ENCODE results near the gene C2orf80. TPM values are rescaled to one million over a fixed set of nuclear protein-coding genes. Genes with fewer than 3 reads are reported as not detected.

The C2orf80 gene
- total and polyA plus RNA-seq, 12 donors: not detected

DNA sequence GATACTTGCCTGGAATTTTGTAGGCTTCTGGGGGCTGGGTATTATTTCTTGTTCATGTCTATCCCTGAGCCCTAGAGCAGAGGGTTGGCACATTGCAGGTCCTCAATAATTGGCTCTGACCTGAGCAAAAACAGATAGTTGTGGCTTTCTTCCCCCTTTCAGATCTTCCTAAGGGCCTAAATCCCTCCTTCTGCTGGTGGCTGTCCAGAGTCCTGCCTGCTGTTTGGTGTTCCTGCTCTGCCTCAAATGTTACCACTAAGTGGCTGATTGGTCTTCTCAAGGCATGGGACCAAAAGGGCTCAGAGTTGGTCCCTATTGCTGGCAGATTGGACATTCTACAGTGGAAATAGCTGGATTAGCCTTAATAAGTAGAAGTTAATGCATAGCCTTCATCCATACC lies 42.8 kb downstream of the C2orf80 start:
- Histone ChIP-seq H3K27ac (no peak overlapping the region), H3K9me3 (replicated peaks in 1 of 3) (no peaks in the 10 kb centered on the region), H3K36me3 (replicated peaks in 1 of 2) (no peaks in the 10 kb centered on the region), H3K4me1 (replicated peaks in 1 of 2) (no peaks in the 10 kb centered on the region), H3K27me3 (no peaks in the 10 kb centered on the region), H3K4me3 (no peak overlapping the region)
- intact Hi-C loops (cut with DNase I): no loop called here
- DNase-seq: no peak
- no peak for TF ChIP-seq POLR2A (IDR thresholded peaks at IDR 0.05)
- TF ChIP-seq, protein P1, sequence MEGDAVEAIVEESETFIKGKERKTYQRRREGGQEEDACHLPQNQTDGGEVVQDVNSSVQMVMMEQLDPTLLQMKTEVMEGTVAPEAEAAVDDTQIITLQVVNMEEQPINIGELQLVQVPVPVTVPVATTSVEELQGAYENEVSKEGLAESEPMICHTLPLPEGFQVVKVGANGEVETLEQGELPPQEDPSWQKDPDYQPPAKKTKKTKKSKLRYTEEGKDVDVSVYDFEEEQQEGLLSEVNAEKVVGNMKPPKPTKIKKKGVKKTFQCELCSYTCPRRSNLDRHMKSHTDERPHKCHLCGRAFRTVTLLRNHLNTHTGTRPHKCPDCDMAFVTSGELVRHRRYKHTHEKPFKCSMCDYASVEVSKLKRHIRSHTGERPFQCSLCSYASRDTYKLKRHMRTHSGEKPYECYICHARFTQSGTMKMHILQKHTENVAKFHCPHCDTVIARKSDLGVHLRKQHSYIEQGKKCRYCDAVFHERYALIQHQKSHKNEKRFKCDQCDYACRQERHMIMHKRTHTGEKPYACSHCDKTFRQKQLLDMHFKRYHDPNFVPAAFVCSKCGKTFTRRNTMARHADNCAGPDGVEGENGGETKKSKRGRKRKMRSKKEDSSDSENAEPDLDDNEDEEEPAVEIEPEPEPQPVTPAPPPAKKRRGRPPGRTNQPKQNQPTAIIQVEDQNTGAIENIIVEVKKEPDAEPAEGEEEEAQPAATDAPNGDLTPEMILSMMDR (IDR thresholded peaks at IDR 0.05): no peak

DNA sequence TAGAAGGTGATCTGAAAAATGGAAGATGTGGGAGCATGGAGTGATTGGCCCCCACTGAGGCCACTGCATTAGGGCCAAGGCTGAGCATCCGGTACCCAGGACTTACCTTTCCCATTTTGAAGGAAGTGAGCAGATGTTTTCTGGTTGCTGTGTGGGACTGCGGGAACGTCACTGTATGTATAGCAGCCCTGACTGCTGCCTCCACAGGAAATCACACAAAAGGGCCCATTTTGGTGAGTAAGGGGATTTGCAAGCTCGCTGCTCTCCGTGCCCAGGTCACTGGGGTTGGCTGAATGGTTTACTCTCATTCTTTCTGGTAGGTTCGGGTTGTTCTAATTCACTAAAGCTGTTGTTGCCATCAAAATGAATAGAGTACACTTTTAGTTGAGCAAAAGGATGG lies 43.8 kb downstream of the C2orf80 start, which contains the start of gene CRYGB:
Gene CRYGB (minus strand): TSS at position 153 of the 400 bp plus-strand sequence. CDS start 38 bp downstream, at position 115.
- DNase-seq: no peak
- WGBS, 4 donors: 62 to 83% (median 68%) methylated on average over 4 to 6 of the region's 6 CpGs
- Histone ChIP-seq H3K36me3 (replicated peaks in 1 of 2) (no peaks in the 10 kb centered on the region), H3K27me3 (no peaks in the 10 kb centered on the region), H3K9me3 (replicated peaks in 1 of 3) (no peaks in the 10 kb centered on the region), H3K4me3 (no peak within 1 kb of the TSS), H3K4me1 (replicated peaks in 1 of 2) (no peaks in the 10 kb centered on the region), H3K27ac (no peak within 1 kb of the TSS)
- no peak for TF ChIP-seq POLR2A (IDR thresholded peaks at IDR 0.05)
- TF ChIP-seq, protein P1 (IDR thresholded peaks at IDR 0.05): no peak
- intact Hi-C loops (cut with DNase I): no loop called here

DNA sequence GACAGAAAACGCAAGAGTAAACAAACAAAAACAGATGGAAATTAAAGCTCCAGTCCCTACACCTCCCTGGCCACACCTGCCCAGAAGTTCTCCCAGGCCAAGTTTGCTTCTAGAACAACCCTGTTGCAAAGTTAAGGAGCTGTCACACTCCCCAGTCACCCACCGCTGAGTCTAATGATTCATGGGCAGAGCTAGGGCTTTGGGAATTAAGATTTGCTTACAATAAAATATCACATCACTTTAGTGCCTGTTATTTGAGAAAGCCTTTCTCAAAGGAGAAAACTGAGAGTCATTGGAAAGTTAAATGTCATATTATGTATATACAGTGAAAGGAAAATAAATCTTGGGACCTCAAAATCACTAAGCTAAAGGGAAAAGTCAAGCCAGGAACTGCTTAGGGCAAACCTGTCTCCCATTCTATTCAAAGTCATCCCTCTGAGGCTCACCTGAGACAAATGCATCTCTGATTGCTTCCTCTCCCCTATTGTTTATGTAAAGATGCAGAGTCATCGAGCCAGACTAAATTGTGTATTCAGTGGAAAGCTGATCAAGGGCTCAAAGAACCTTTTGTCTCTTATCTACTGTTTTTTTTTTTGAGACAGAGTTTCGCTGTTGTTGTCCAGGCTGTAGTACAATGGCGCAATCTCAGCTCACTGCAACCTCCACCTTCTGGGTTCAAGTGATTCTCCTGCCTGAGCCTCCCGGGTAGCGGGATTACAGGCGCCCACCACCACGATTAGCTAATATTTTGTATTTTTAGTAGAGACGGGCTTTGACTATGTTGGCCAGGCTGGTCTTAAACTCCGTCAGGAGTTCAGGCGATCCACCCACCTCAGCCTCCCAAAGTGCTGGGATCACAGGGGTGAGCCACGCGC lies 46.7 kb downstream of the C2orf80 start:
- WGBS, 4 donors: 50 to 65% (median 60%) methylated on average over 9 to 12 of the region's 14 CpGs
- Histone ChIP-seq H3K4me3 (no peak overlapping the region), H3K9me3 (replicated peaks in 1 of 3) (no peaks in the 10 kb centered on the region), H3K27me3 (no peaks in the 10 kb centered on the region), H3K4me1 (replicated peaks in 1 of 2) (no peaks in the 10 kb centered on the region), H3K27ac (no peak overlapping the region), H3K36me3 (replicated peaks in 1 of 2) (no peaks in the 10 kb centered on the region)
- intact Hi-C loops (cut with DNase I): no loop called here
- no peak for DNase-seq
- no peak for TF ChIP-seq POLR2A (IDR thresholded peaks at IDR 0.05)
- TF ChIP-seq, protein P1 (IDR thresholded peaks at IDR 0.05): no peak

DNA sequence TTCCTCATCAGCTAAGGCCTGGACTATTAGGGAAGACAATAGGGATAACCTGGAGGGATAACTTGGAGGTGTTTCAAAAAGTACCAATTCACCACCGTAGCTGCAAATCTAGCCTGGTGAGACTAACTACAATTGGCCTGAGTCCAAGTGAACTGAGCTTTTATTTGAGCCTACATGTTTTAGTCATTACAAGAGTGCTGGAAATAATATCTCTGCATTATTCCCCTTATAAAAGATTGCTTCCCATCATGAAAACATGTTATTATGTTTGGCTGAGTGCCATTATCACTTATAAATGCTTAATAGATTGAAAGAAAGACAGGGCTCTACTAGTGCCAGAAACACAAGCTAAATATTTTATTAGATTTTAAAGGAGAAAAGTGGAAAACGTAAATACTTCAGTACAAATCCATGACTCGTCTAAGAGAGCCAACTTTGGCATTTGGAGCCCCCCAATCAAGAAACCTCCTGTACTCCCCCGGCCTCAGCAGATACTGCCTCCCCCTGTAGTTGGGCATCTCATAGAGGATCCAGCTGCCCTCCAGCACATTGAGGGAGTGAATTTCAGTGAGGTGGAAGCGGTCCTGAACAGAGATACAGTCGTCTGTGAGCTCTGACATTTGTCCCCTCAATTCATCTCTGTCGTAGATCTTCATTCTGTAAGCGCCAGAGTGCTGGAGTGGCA lies 47.4 kb downstream of the C2orf80 start:
- Histone ChIP-seq H3K4me1 (replicated peaks in 1 of 2) (no peaks in the 10 kb centered on the region), H3K9me3 (replicated peaks in 1 of 3) (no peaks in the 10 kb centered on the region), H3K27ac (no peak overlapping the region), H3K36me3 (replicated peaks in 1 of 2) (no peaks in the 10 kb centered on the region), H3K4me3 (no peak overlapping the region), H3K27me3 (no peaks in the 10 kb centered on the region)
- intact Hi-C loops (cut with DNase I): no loop called here
- 43 to 53% (median 49%) methylated on average over 8 of the region's 8 CpGs for WGBS, 4 donors
- TF ChIP-seq, protein P1 (IDR thresholded peaks at IDR 0.05): no peak
- no peak for TF ChIP-seq POLR2A (IDR thresholded peaks at IDR 0.05)
- DNase-seq: no peak
